Adrenal gland (tissue), 5 donors: ENCODE results near the gene SYNJ2.

Experiments
- CTCF ChIP-seq, 6 experiments: fragments of 450-650 bp in 4 of 6; fragments of 200-600 bp in 2 of 6; sonication (generic) in 1 of 6; IDR thresholded peaks; 1 replicate in 5 of 6; 2 replicates in 1 of 6; pipeline versions ENCODE4 v1.5.1 to v1.8.0; 2016 to 2021; ENCODE audit warnings: antibody characterized with exemption in 6 of 6, mild to moderate bottlenecking in 2 of 6, moderate library complexity in 1 of 6
- POLR2A ChIP-seq, 2 donors: fragments of 450-650 bp; IDR thresholded peaks; one replicate each; pipeline ENCODE4 v1.6.1; 2017; ENCODE audit warnings: antibody characterized with exemption in 2 of 2, mild to moderate bottlenecking in 2 of 2, moderate library complexity in 1 of 2
- donor health status: DM: no; HTN: no; CAD: no.

- TF ChIP-seq CTCF (IDR thresholded peaks at IDR 0.05) (no peak), POLR2A (IDR thresholded peaks at IDR 0.05) (no peak)
Observed at GRCh38 chr6:157981132-157981394, 600 bp upstream of the SYNJ2 start.
